ENCODE data around the gene CDRT4.

The CDRT4 gene

GRCh38 chr17:15386083-15386482 is 81.3 kb downstream of the CDRT4 start:
- TF ChIP-seq FOXP2 (optimal IDR thresholded peaks at IDR 0.05; ENCODE audit: borderline replicate concordance, extremely low read depth, extremely low read length, insufficient read depth), result no peak
- no peak for TF ChIP-seq TAF1 (IDR thresholded peaks at IDR 0.05; ENCODE audit: borderline replicate concordance, insufficient read depth, low read length)
- no peak for TF ChIP-seq SIN3A (IDR thresholded peaks at IDR 0.05; ENCODE audit: borderline replicate concordance, insufficient read depth, low read length)
- TF ChIP-seq POLR2AphosphoS5 (IDR thresholded peaks at IDR 0.05; ENCODE audit: low read depth, low read length), result no peak
- TF ChIP-seq REST (IDR thresholded peaks at IDR 0.05; ENCODE audit: insufficient read depth in 1 of 2, low read depth in 2 of 2, low read length in 2 of 2), result no peak

All from PFSK-1 (cell line).